DND-41 (cell line): ENCODE data around the gene PDCL2.

Experiments used
- CTCF ChIP-seq: IDR thresholded peaks from 2 replicates; pipeline ENCODE4 v1.5.1; 2012; ENCODE audit warnings: borderline replicate concordance, low read length, moderate library complexity, mild to moderate bottlenecking; ENCODE audit not compliant: poor library complexity, severe bottlenecking; ENCODE audit errors: extremely low read depth
- EZH2 ChIP-seq: IDR thresholded peaks from 3 replicates; pipeline ENCODE4 v1.6.1; 2012; ENCODE audit warnings: borderline replicate concordance, low read depth, mild to moderate bottlenecking, moderate library complexity, low read length, inconsistent platforms; ENCODE audit not compliant: severe bottlenecking

- TF ChIP-seq EZH2 (no peak), CTCF (no peak)
Observed at GRCh38 chr4:55637272-55637820, 45.3 kb upstream of the PDCL2 start.
